OCI-LY3 (cell line): ENCODE data around the gene FUOM.

Source experiments
- H2AFZ ChIP-seq: fragments of 200-600, 300-600 bp; shearing (Covaris generic); 2 replicates; pipeline ENCODE4 v1.6.0; 2014; ENCODE audit warnings: antibody characterized with exemption, low read depth, low read length
- H3K27ac ChIP-seq: fragments of 200-600, 300-600 bp; sonication (generic); 2 replicates; pipeline ENCODE4 v1.5.1; 2014; ENCODE audit warnings: mild to moderate bottlenecking, low read length, moderate library complexity, mixed read lengths
- H3K27me3 ChIP-seq: fragments of 200-600, 300-600 bp; sonication (generic); 2 replicates; pipeline ENCODE4 v1.6.1; 2014; ENCODE audit warnings: low read depth, low read length, mixed read lengths
- H3K36me3 ChIP-seq: fragments of 200-600, 300-600 bp; sonication (generic); replicated peaks from 2 replicates; pipeline ENCODE3; 2014; ENCODE audit warnings: low read depth, low read length, mixed read lengths
- H3K4me1 ChIP-seq: fragments of 300-600, 200-600 bp; sonication (generic); 2 replicates; pipeline ENCODE4 v1.6.1; 2014; ENCODE audit warnings: low read length, mixed read lengths
- H3K4me2 ChIP-seq: fragments of 200-600, 300-600 bp; sonication (generic); 2 replicates; pipeline ENCODE4 v1.6.1; 2014; ENCODE audit warnings: low read length, mixed read lengths
- H3K4me3 ChIP-seq: fragments of 300-600, 200-600 bp; sonication (generic); 2 replicates; pipeline ENCODE4 v1.5.1; 2014; ENCODE audit warnings: antibody characterized with exemption, mild to moderate bottlenecking, low read length, moderate library complexity
- H3K79me2 ChIP-seq: fragments of 300-600, 200-600 bp; shearing (Covaris generic); 2 replicates; pipeline ENCODE4 v1.6.1; 2014; ENCODE audit warnings: mild to moderate bottlenecking, low read length, mixed read lengths
- H3K9ac ChIP-seq: fragments of 300-600, 200-600 bp; shearing (Covaris generic); 2 replicates; pipeline ENCODE4 v1.6.0; 2014; ENCODE audit warnings: mild to moderate bottlenecking, low read length, moderate library complexity
- H3K9me3 ChIP-seq: fragments of 200-600, 300-600 bp; shearing (Covaris generic); 2 replicates; pipeline ENCODE4 v1.6.1; 2014; ENCODE audit warnings: low read length, mixed read lengths; ENCODE audit not compliant: insufficient read depth
- H4K20me1 ChIP-seq: fragments of 200-600, 300-600 bp; sonication (generic); 2 replicates; pipeline ENCODE4 v1.6.1; 2016; ENCODE audit warnings: low read length, mixed read lengths; ENCODE audit not compliant: insufficient read depth
- CTCF ChIP-seq: fragments of 200-600, 300-600 bp; sonication (generic); IDR thresholded peaks from 2 replicates; pipeline ENCODE4 v1.5.1; 2014; ENCODE audit warnings: antibody characterized with exemption, low read length, low read depth
- EZH2phosphoT487 ChIP-seq: fragments of 200-600 bp; shearing (Covaris generic); IDR thresholded peaks from 2 replicates; pipeline ENCODE4 v1.6.1; 2018; ENCODE audit warnings: antibody characterized with exemption, mixed run types, low read depth

FUOM gene

GRCh38 chr10:133314911-133315310 lies 42.9 kb downstream of the FUOM start:
- H3K27ac ChIP-seq, result no peak overlapping the region
- no peaks in the 10 kb centered on the region for H4K20me1 ChIP-seq
- H3K9ac ChIP-seq, result no peak overlapping the region
- TF ChIP-seq CTCF (no peak), EZH2phosphoT487 (no peak)
- H3K4me2 ChIP-seq, result no peak overlapping the region
- H2AFZ ChIP-seq, result no peak overlapping the region
- H3K4me1 ChIP-seq, result no peaks in the 10 kb centered on the region
- no peaks in the 10 kb centered on the region for H3K9me3 ChIP-seq
- H3K4me3 ChIP-seq, result no peak overlapping the region
- no peaks in the 10 kb centered on the region for H3K27me3 ChIP-seq
- no peaks in the 10 kb centered on the region for H3K79me2 ChIP-seq
- H3K36me3 ChIP-seq, result peaks cover 1% of the 10 kb centered on the region

- Histone ChIP-seq H3K9ac (no peak overlapping the region), H3K9me3 (no peaks in the 10 kb centered on the region), H3K27me3 (no peaks in the 10 kb centered on the region), H4K20me1 (peaks cover 4% of the 10 kb centered on the region; the same call in 1 of the 2 replicates), H3K4me3 (no peak overlapping the region), H3K27ac (no peak overlapping the region), H3K4me1 (0 out of 2 replicates have a peak, but pooled peaks cover 4% of the 10 kb centered on the region), H3K79me2 (peaks cover 5% of the 10 kb centered on the region), H3K36me3 (peaks cover 4% of the 10 kb centered on the region), H2AFZ (no peak overlapping the region), H3K4me2 (no peak overlapping the region)
- TF ChIP-seq CTCF, result no peak
- TF ChIP-seq EZH2phosphoT487, result no peak
Observed at GRCh38 chr10:133313192-133313591, 44.6 kb downstream of the FUOM start.

GRCh38 chr10:133312769-133313145 lies 45.1 kb downstream of the FUOM start:
- Histone ChIP-seq H3K79me2 (peaks cover 9% of the 10 kb centered on the region), H2AFZ (no peak overlapping the region), H3K4me2 (no peak overlapping the region), H3K9me3 (no peaks in the 10 kb centered on the region), H4K20me1 (peaks cover 4% of the 10 kb centered on the region; the same call in 1 of the 2 replicates), H3K9ac (no peak overlapping the region), H3K4me1 (0 out of 2 replicates have a peak, but pooled peaks cover 4% of the 10 kb centered on the region), H3K36me3 (peaks cover 4% of the 10 kb centered on the region), H3K27ac (no peak overlapping the region), H3K27me3 (no peaks in the 10 kb centered on the region), H3K4me3 (no peak overlapping the region)
- TF ChIP-seq EZH2phosphoT487 (no peak), CTCF (no peak)

GRCh38 chr10:133312016-133312768 lies 45.6 kb downstream of the FUOM start:
- Histone ChIP-seq H3K9me3 (no peaks in the 10 kb centered on the region), H3K27ac (no peak overlapping the region), H3K4me1 (peaks cover 8% of the 10 kb centered on the region), H3K4me3 (no peak overlapping the region), H3K27me3 (no peaks in the 10 kb centered on the region), H3K36me3 (peaks cover 4% of the 10 kb centered on the region), H3K4me2 (no peak overlapping the region), H3K9ac (no peak overlapping the region), H3K79me2 (peaks cover 15% of the 10 kb centered on the region), H2AFZ (no peak overlapping the region), H4K20me1 (peaks cover 4% of the 10 kb centered on the region)
- no peak for TF ChIP-seq EZH2phosphoT487
- TF ChIP-seq CTCF, result no peak
